GM12878 (cell line): ENCODE data around the gene CRYZL1. TPM values are rescaled to one million over a fixed set of nuclear protein-coding genes. Genes with fewer than 3 reads are reported as not detected.
A peak's percentile ranks its signal among the peaks of the same experiment; 100 is the strongest.

ENCODE experiments used
- ASH2L ChIP-seq: fragments of 300-600, 200-600 bp; sonication (generic); IDR thresholded peaks from 2 replicates; pipeline ENCODE4 v1.6.1; 2017; ENCODE audit warnings: low read depth, mild to moderate bottlenecking, borderline replicate concordance
- ATF7 ChIP-seq: fragments of 450-650 bp; IDR thresholded peaks from 2 replicates; pipeline ENCODE4 v1.6.1; 2016; ENCODE audit warnings: low read depth, mild to moderate bottlenecking
- CREB1 ChIP-seq: IDR thresholded peaks from 2 replicates; pipeline ENCODE4 v1.6.1; 2012; ENCODE audit warnings: low read depth, mild to moderate bottlenecking, inconsistent platforms
- CREM ChIP-seq: IDR thresholded peaks from 2 replicates; pipeline ENCODE4 v1.6.1; 2014; ENCODE audit warnings: antibody characterized with exemption, low read depth
- IRF4 ChIP-seq: IDR thresholded peaks from 2 replicates; pipeline ENCODE4 v1.6.1; 2011; ENCODE audit warnings: low read depth, low read length
- POLR2AphosphoS5 ChIP-seq: IDR thresholded peaks from 2 replicates; pipeline ENCODE4 v1.6.1; 2011; ENCODE audit warnings: mild to moderate bottlenecking, low read length, inconsistent platforms
- POU2F2 ChIP-seq: IDR thresholded peaks from 3 replicates; pipeline ENCODE4 v1.6.1; 2011; ENCODE audit warnings: low read depth, mild to moderate bottlenecking, low read length, borderline replicate concordance
- ZNF217 ChIP-seq: fragments of 450-650 bp; IDR thresholded peaks from 2 replicates; pipeline ENCODE4 v1.6.1; 2017; ENCODE audit warnings: antibody characterized with exemption, mild to moderate bottlenecking
- ZNF274 ChIP-seq: IDR thresholded peaks from one replicate; pipeline ENCODE4 v1.8.0; 2011; ENCODE audit not compliant: insufficient read length, insufficient read depth
- polyA plus RNA-seq, 11 experiments: library from polyadenylated mRNA; depleted of rRNA in 4 of 11; unstranded in 6 of 11; stranded (reverse) in 5 of 11; fragments of >200 nt; fragmentation: Nextera tagmentation in 4 of 11; fragmentation: Illumina TruSeq in 1 of 11; extraction: Ambion mirVana in 4 of 11; extraction: Trizol in 1 of 11; gene quantifications; 1 replicate in 1 of 11; 2 replicates in 10 of 11; pipeline versions ENCODE4 v1.2.1 to v1.2.3, GENCODE V29; 2011 to 2016; ENCODE audit warnings: inconsistent platforms in 2 of 11, missing spikeins in 2 of 11, low read depth in 1 of 11
- total RNA-seq, 4 experiments: library from RNA; depleted of rRNA in 3 of 4; stranded (reverse); fragments of >200 nt in 3 of 4; fragmentation: Illumina TruSeq in 1 of 4; extraction: Trizol in 1 of 4; gene quantifications; 2 replicates each; pipeline versions ENCODE4 v1.2.1 to v1.2.3, GENCODE V29; 2013 to 2021
- TF ChIP-seq, protein P1 (sequence below): fragments of 450-650 bp; IDR thresholded peaks from 2 replicates; pipeline ENCODE4 v1.6.1; 2017; ENCODE audit warnings: mild to moderate bottlenecking
- TF ChIP-seq, protein P2 (sequence below): fragments of 450-650 bp; IDR thresholded peaks from 2 replicates; pipeline ENCODE4 v1.6.1; 2014; ENCODE audit warnings: mild to moderate bottlenecking
- TF ChIP-seq, protein P3 (sequence below): fragments of 450-650 bp; IDR thresholded peaks from 2 replicates; pipeline ENCODE4 v1.6.1; 2016; ENCODE audit warnings: mild to moderate bottlenecking

CRYZL1 gene
- total and polyA plus RNA-seq, 10 of the 15 experiments (the other 5 are each of a cell fraction or from before 2014, with no cell fraction given): 14.3 to 72.4 (median 30.7) TPM

DNA sequence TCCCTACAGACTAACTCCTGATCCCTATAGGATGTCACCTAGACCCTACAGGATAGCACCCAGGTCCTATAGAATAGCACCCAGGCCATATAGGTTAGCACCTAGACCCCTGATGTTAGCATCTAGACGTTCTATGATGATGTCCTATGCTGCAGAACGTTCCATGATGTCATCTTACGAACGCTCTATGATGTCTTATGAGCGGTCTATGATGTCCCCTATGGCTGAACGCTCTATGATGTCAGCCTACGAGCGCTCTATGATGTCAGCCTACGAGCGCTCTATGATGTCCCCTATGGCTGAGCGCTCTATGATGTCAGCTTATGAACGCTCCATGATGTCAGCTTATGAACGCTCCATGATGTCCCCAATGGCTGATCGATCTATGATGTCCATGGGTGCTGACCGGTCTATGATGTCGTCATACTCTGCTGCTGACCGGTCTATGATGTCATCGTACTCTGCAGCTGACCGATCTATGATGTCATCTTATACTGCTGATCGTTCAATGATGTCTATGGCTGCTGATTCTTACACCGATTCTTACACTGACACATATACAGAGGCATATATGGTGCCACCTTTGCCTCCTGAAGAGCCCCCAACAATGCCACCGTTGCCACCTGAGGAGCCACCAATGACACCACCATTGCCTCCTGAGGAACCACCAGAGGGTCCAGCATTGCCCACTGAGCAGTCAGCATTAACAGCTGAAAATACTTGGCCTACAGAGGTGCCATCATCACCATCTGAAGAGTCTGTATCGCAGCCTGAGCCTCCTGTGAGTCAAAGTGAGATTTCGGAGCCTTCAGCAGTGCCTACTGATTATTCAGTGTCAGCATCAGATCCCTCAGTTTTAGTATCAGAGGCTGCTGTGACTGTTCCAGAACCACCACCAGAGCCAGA lies 89.2 kb downstream of the CRYZL1 start (continued):
- TF ChIP-seq, protein P1, sequence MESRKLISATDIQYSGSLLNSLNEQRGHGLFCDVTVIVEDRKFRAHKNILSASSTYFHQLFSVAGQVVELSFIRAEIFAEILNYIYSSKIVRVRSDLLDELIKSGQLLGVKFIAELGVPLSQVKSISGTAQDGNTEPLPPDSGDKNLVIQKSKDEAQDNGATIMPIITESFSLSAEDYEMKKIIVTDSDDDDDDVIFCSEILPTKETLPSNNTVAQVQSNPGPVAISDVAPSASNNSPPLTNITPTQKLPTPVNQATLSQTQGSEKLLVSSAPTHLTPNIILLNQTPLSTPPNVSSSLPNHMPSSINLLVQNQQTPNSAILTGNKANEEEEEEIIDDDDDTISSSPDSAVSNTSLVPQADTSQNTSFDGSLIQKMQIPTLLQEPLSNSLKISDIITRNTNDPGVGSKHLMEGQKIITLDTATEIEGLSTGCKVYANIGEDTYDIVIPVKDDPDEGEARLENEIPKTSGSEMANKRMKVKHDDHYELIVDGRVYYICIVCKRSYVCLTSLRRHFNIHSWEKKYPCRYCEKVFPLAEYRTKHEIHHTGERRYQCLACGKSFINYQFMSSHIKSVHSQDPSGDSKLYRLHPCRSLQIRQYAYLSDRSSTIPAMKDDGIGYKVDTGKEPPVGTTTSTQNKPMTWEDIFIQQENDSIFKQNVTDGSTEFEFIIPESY: peak; percentile 41
- TF ChIP-seq IRF4 (no peak), ASH2L (no peak), POU2F2 (no peak), CREM (peak; percentile 61; the same call in 1 of the 2 replicates), ZNF217 (no peak), POLR2AphosphoS5 (peak; percentile 81), CREB1 (peak; percentile 81), ATF7 (peak; percentile 92), ZNF274 (no peak)
- TF ChIP-seq, protein P2, sequence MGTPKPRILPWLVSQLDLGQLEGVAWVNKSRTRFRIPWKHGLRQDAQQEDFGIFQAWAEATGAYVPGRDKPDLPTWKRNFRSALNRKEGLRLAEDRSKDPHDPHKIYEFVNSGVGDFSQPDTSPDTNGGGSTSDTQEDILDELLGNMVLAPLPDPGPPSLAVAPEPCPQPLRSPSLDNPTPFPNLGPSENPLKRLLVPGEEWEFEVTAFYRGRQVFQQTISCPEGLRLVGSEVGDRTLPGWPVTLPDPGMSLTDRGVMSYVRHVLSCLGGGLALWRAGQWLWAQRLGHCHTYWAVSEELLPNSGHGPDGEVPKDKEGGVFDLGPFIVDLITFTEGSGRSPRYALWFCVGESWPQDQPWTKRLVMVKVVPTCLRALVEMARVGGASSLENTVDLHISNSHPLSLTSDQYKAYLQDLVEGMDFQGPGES: no peak
- TF ChIP-seq, protein P3, sequence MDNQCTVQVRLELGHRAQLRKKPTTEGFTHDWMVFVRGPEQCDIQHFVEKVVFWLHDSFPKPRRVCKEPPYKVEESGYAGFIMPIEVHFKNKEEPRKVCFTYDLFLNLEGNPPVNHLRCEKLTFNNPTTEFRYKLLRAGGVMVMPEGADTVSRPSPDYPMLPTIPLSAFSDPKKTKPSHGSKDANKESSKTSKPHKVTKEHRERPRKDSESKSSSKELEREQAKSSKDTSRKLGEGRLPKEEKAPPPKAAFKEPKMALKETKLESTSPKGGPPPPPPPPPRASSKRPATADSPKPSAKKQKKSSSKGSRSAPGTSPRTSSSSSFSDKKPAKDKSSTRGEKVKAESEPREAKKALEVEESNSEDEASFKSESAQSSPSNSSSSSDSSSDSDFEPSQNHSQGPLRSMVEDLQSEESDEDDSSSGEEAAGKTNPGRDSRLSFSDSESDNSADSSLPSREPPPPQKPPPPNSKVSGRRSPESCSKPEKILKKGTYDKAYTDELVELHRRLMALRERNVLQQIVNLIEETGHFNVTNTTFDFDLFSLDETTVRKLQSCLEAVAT: 0 out of 2 replicates have a peak, but pooled peaks have one; percentile 42
- TF ChIP-seq, all 136 proteins: peak for 7
